K562 (cell line): ENCODE results near the gene MEIS1. TPM values are rescaled to one million over a fixed set of nuclear protein-coding genes. Genes with fewer than 3 reads are reported as not detected.

Source experiments
- ATAC-seq: fragments of 200-7000 bp; cut with Tn5 transposase; 3 replicates; pipeline ENCODE4 v1.9.1; 2020; ENCODE audit warnings: moderate library complexity
- BruUV-seq: library from RNA; stranded (reverse); fragments of 400-500 nt; replicated peaks from 2 replicates; lab custom pipeline; 2021; lab: Mats Ljungman, UMichigan
- CTCF ChIA-PET: fragments of 300-600 bp; formaldehyde crosslinking; extraction: SDS; loops from one replicate; lab custom pipeline; 2021; ENCODE audit warnings: low intra/inter-chr PET ratio; lab: Yijun Ruan, JAX
- POLR2A ChIA-PET: fragments of 300-600, 350-650 bp; sonication (Branson Sonifier 250); formaldehyde crosslinking; extraction: SDS; loops from one replicate; lab custom pipeline; 2021; ENCODE audit warnings: antibody characterized with exemption, inconsistent platforms; lab: Yijun Ruan, JAX
- DNase-seq, 4 experiments: peaks; one replicate each; pipeline versions ENCODE4 v3.0.0 to v3.0.0-alpha.2; 2011 to 2018; ENCODE audit warnings: low spot score in 3 of 4, mixed read lengths in 3 of 4; ENCODE audit errors: extremely low read depth in 1 of 4
- FAIRE-seq: peaks from 2 replicates; lab custom pipeline; 2011; peaks lifted over from hg19 to GRCh38; lab: Jason Lieb, UNC
- H2AFZ ChIP-seq: 2 replicates; pipeline ENCODE4 v1.6.0; 2011; ENCODE audit warnings: low read depth, low read length, control low read depth, inconsistent platforms
- H3K27ac ChIP-seq: fragments of 200-600 bp; 3 replicates; pipeline ENCODE4 v1.8.0; 2011; ENCODE audit warnings: low read depth, mild to moderate bottlenecking, control low read depth, inconsistent platforms, low read length, moderate library complexity, mixed read lengths; ENCODE audit errors: extremely low read depth
- H3K27me3 ChIP-seq, 2 experiments: fragments of 300-600 bp in 1 of 2; 2 replicates in 1 of 2; 3 replicates in 1 of 2; pipeline versions ENCODE4 v1.6.0 to v1.8.0; 2011; ENCODE audit warnings: inconsistent platforms in 2 of 2, low read length in 2 of 2, mild to moderate bottlenecking in 1 of 2, mixed read lengths in 1 of 2, moderate library complexity in 1 of 2; ENCODE audit not compliant: control insufficient read depth in 2 of 2, insufficient read depth in 2 of 2
- H3K36me3 ChIP-seq: fragments of 300-600 bp; 3 replicates; pipeline ENCODE4 v1.8.0; 2011; ENCODE audit warnings: mild to moderate bottlenecking, low read length, inconsistent platforms; ENCODE audit not compliant: control insufficient read depth, insufficient read depth
- H3K4me1 ChIP-seq, 2 experiments: fragments of 200-600 bp in 1 of 2; replicated peaks in 1 of 2; 2 replicates in 1 of 2; 3 replicates in 1 of 2; pipeline versions ENCODE4 v1.5.1 to v1.8.0; 2011; ENCODE audit warnings: inconsistent platforms in 2 of 2, low read length in 2 of 2, mild to moderate bottlenecking in 1 of 2, mixed read lengths in 1 of 2, moderate library complexity in 1 of 2; ENCODE audit not compliant: control insufficient read depth in 2 of 2, insufficient read depth in 2 of 2
- H3K4me2 ChIP-seq: 2 replicates; pipeline ENCODE4 v1.6.1; 2011; ENCODE audit warnings: low read length, control low read depth, inconsistent platforms, mixed read lengths; ENCODE audit not compliant: insufficient read depth
- H3K4me3 ChIP-seq: fragments of 200-600 bp; sonication (generic), shearing (Covaris generic); 2 replicates; pipeline ENCODE4 v1.5.1; 2016; ENCODE audit warnings: control low read depth, inconsistent platforms
- H3K79me2 ChIP-seq: fragments of 200-600 bp; 3 replicates; pipeline ENCODE4 v1.8.0; 2011; ENCODE audit warnings: low read length, inconsistent platforms; ENCODE audit not compliant: control insufficient read depth, insufficient read depth
- H3K9ac ChIP-seq, 2 experiments: 2 replicates each; pipeline versions ENCODE4 v1.6.0 to v1.6.1; 2011; ENCODE audit warnings: low read depth in 2 of 2, low read length in 2 of 2, control low read depth in 1 of 2, inconsistent platforms in 1 of 2, mild to moderate bottlenecking in 1 of 2, mixed read lengths in 1 of 2; ENCODE audit not compliant: insufficient read depth in 1 of 2
- H3K9me1 ChIP-seq: one replicate; pipeline ENCODE4 v1.6.0; 2011; ENCODE audit warnings: inconsistent platforms, mild to moderate bottlenecking, low read length, moderate library complexity; ENCODE audit not compliant: control insufficient read depth, insufficient read depth
- H3K9me3 ChIP-seq: replicated peaks from 2 replicates; pipeline ENCODE4 v1.5.1; 2011; ENCODE audit warnings: low read depth, low read length, inconsistent platforms; ENCODE audit not compliant: control insufficient read depth, insufficient read depth
- H4K20me1 ChIP-seq: replicated peaks from 2 replicates; pipeline ENCODE4 v1.6.1; 2011; ENCODE audit warnings: low read length, inconsistent platforms, mixed read lengths; ENCODE audit not compliant: control insufficient read depth, insufficient read depth
- FOXA3 ChIP-seq, 2 experiments: fragments of 450-650 bp in 1 of 2; sonication (generic) in 1 of 2; formaldehyde crosslinking; IDR thresholded peaks in 1 of 2; conservative IDR thresholded peaks in 1 of 2; 2 replicates each; pipeline versions ENCODE4 v1.4.0 to v1.8.0; 2020 to 2022; ENCODE audit warnings: mild to moderate bottlenecking in 2 of 2, missing genetic modification reagents in 1 of 2
- FOXJ3 ChIP-seq: sonication (generic); formaldehyde crosslinking; IDR thresholded peaks from 2 replicates; pipeline ENCODE4 v1.4.0; 2020; ENCODE audit warnings: mild to moderate bottlenecking, missing genetic modification reagents
- HOMEZ ChIP-seq: fragments of 250-450 bp; sonication (Bioruptor Pico); IDR thresholded peaks from 2 replicates; pipeline ENCODE4 v1.4.0; 2020; ENCODE audit warnings: mild to moderate bottlenecking, moderate library complexity
- MCM2 ChIP-seq: fragments of 450-650 bp; IDR thresholded peaks from 2 replicates; pipeline ENCODE4 v1.6.1; 2017; ENCODE audit warnings: low read depth, mild to moderate bottlenecking
- NR2F6 ChIP-seq: fragments of 450-650 bp; formaldehyde crosslinking; IDR thresholded peaks from 2 replicates; pipeline ENCODE4 v1.4.0; 2020; ENCODE audit warnings: mild to moderate bottlenecking
- RBM22 ChIP-seq: fragments of 200-400 bp; formaldehyde crosslinking; IDR thresholded peaks from 2 replicates; pipeline ENCODE4 v1.6.1; 2018; ENCODE audit warnings: low read length, low read depth; ENCODE audit not compliant: poor library complexity, severe bottlenecking
- SMAD4 ChIP-seq: fragments of 250-450 bp; sonication (Bioruptor Pico); conservative IDR thresholded peaks from 2 replicates; pipeline ENCODE4 v1.8.0; 2021; ENCODE audit warnings: inconsistent platforms, mild to moderate bottlenecking, moderate library complexity
- SOX6 ChIP-seq: fragments of 450-650 bp; IDR thresholded peaks from 2 replicates; pipeline ENCODE4 v1.6.1; 2014; ENCODE audit warnings: mild to moderate bottlenecking
- SP2 ChIP-seq: IDR thresholded peaks from 2 replicates; pipeline ENCODE4 v1.6.1; 2011; ENCODE audit warnings: mild to moderate bottlenecking, low read depth, low read length, moderate library complexity; ENCODE audit not compliant: poor library complexity, severe bottlenecking; ENCODE audit errors: extremely low read depth
- STAT5A ChIP-seq: IDR thresholded peaks from 2 replicates; pipeline ENCODE4 v1.6.1; 2012; ENCODE audit warnings: low read length, inconsistent platforms, borderline replicate concordance
- ZNF143 ChIP-seq: sonication (generic); formaldehyde crosslinking; IDR thresholded peaks from 2 replicates; pipeline ENCODE4 v1.9.0; 2022; ENCODE audit warnings: mild to moderate bottlenecking, missing genetic modification reagents
- ZNF507 ChIP-seq: conservative IDR thresholded peaks from 2 replicates; pipeline ENCODE4 v1.6.1; 2017; ENCODE audit warnings: missing genetic modification characterization, missing compliant biosample characterization
- ZNF778 ChIP-seq: fragments of 450-650 bp; formaldehyde crosslinking; IDR thresholded peaks from 2 replicates; pipeline ENCODE4 v1.4.0; 2020; ENCODE audit warnings: mild to moderate bottlenecking, moderate library complexity
- ZNF785 ChIP-seq: fragments of 250-450 bp; sonication (Bioruptor Pico); IDR thresholded peaks from 2 replicates; pipeline ENCODE4 v1.4.0; 2020; ENCODE audit warnings: mild to moderate bottlenecking
- WGBS: fragments of 100-300 bp; shearing (Covaris generic); methylation state at CpG from one replicate; pipeline ENCODE4 v1.1.6; 2016; ENCODE audit warnings: low coverage, mixed read lengths; ENCODE audit not compliant: insufficient coverage; ENCODE audit errors: missing lambda C conversion rate; 5-methylcytosine and 5-hydroxymethylcytosine counted together
- in situ Hi-C: fragments of 300-500 bp; cut with MboI; formaldehyde crosslinking; loops from 4 replicates; pipeline ENCODE4 v1.15.0; 2018; ENCODE audit warnings: inconsistent platforms, mixed read lengths
- intact Hi-C: fragments of 100-400 bp; cut with micrococcal nuclease; formaldehyde crosslinking; loops from 2 replicates; pipeline ENCODE4 v1.14.2; 2022
- polyA plus RNA-seq, 8 experiments: library from polyadenylated mRNA; depleted of rRNA in 4 of 8; stranded (reverse) in 5 of 8; unstranded in 3 of 8; fragments of >200 nt; fragmentation: Nextera tagmentation in 2 of 8; fragmentation: Illumina TruSeq in 1 of 8; extraction: Ambion mirVana in 2 of 8; extraction: Trizol in 1 of 8; gene quantifications; 2 replicates each; pipeline versions ENCODE4 v1.2.1 to v1.2.3, GENCODE V29; 2011 to 2014; ENCODE audit warnings: inconsistent platforms in 1 of 8, missing spikeins in 1 of 8
- total RNA-seq, 7 experiments: library from RNA; depleted of rRNA in 6 of 7; stranded (reverse); fragments of >200 nt in 6 of 7; fragmentation: Illumina TruSeq in 2 of 7; extraction: Trizol in 2 of 7; gene quantifications; 2 replicates each; pipeline versions ENCODE4 v1.2.1 to v1.2.3, GENCODE V29; 2011 to 2021; ENCODE audit warnings: low replicate concordance in 1 of 7

The MEIS1 gene
- total and polyA plus RNA-seq, 9 of the 15 experiments (the other 6 are each of a cell fraction or from before 2014, with no cell fraction given), result 2.3 to 9.0 (median 5.9) TPM

DNA sequence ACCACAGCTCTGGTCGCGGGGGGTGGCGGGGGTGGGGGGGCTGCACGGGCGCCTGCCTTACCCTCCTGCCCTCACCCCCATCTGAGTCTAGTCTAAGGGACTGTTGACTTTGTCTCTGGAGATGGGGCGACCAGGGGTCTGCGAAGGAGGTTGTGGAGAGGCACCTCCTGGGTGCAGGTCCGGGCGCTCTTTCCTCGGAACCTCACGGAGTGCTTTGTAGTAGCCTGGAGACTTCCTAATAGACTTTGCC, 141.3 kb downstream of the MEIS1 start:
- FAIRE-seq, result no peak
- WGBS, result 62% methylated on average over 5 of the region's 11 CpGs
- DNase-seq, result no peak
- Histone ChIP-seq H3K79me2 (no peaks in the 10 kb centered on the region), H3K9me3 (no peaks in the 10 kb centered on the region), H3K9ac (no peak overlapping the region), H4K20me1 (no peaks in the 10 kb centered on the region), H2AFZ (no peak overlapping the region; the same call in 1 of the 2 replicates), H3K4me3 (no peak overlapping the region), H3K4me1 (peaks cover 2 to 26% of the 10 kb centered on the region in 2 experiments; a peak in 4 of 5 replicates), H3K27me3 (peaks cover 30 to 31% of the 10 kb centered on the region in 2 experiments), H3K27ac (no peak overlapping the region), H3K36me3 (no peaks in the 10 kb centered on the region), H3K9me1 (no peaks in the 10 kb centered on the region), H3K4me2 (no peak overlapping the region)
- ChIA-PET POLR2A (no interaction called here), CTCF (no interaction called here)
- no TSS peak for BruUV-seq
- no peak for ATAC-seq
- intact Hi-C loops (loop anchor here (5.0 to 10.0 kb wide), 5 partner anchors 661 to 1456 kb away; no protein-coding TSS in a partner anchor), in situ Hi-C loops (loop anchor here (5.0 kb wide), 1 partner anchor 149 kb away; no protein-coding TSS in a partner anchor)
- TF ChIP-seq NR2F6 (no peak), FOXA3 (CRISPR knock-in tag; conservative IDR thresholded peaks at IDR 0.05 in 1 of 2, IDR thresholded peaks at IDR 0.05 in 1 of 2) (no peak), HOMEZ (CRISPR knock-in tag) (no peak), FOXJ3 (no peak), SMAD4 (CRISPR knock-in tag) (no peak), SP2 (no peak), ZNF785 (CRISPR knock-in tag) (no peak), STAT5A (no peak), SOX6 (no peak), RBM22 (no peak), ZNF778 (CRISPR knock-in tag) (no peak), MCM2 (no peak), ZNF143 (CRISPR knock-in tag) (no peak), ZNF507 (tag) (no peak)
